Smooth muscle cell (in vitro differentiated cells): Measurements from ENCODE around the gene ARFGEF3. TPM values are rescaled to one million over a fixed set of nuclear protein-coding genes. Genes with fewer than 3 reads are reported as not detected.

Source experiments
- DNase-seq: peaks from one replicate; lab custom pipeline; 2025; ENCODE audit not compliant: unreplicated experiment; lab: John Stamatoyannopoulos, UW
- H2AFZ ChIP-seq: fragments of 200-600 bp; sonication (generic); 2 replicates; pipeline ENCODE4 v1.6.0; 2016; ENCODE audit warnings: antibody characterized with exemption, low read depth, mild to moderate bottlenecking
- H3F3A ChIP-seq: fragments of 200-600 bp; sonication (generic); 2 replicates; pipeline ENCODE4 v1.6.0; 2017; ENCODE audit warnings: antibody characterized with exemption, low read depth
- H3K27ac ChIP-seq: fragments of 200-600 bp; sonication (generic); 2 replicates; pipeline ENCODE4 v1.5.1; 2016; ENCODE audit warnings: low read depth, mild to moderate bottlenecking
- H3K27me3 ChIP-seq: fragments of 200-600 bp; sonication (generic); 2 replicates; pipeline ENCODE4 v1.6.1; 2016; ENCODE audit warnings: low read depth, mild to moderate bottlenecking
- H3K36me3 ChIP-seq: fragments of 200-600 bp; sonication (generic); 2 replicates; pipeline ENCODE4 v1.5.1; 2016; ENCODE audit warnings: low read depth
- H3K4me1 ChIP-seq: fragments of 200-600 bp; sonication (generic); 2 replicates; pipeline ENCODE4 v1.5.1; 2016; ENCODE audit warnings: low read depth
- H3K4me2 ChIP-seq: fragments of 200-600 bp; sonication (generic); 2 replicates; pipeline ENCODE4 v1.6.0; 2016; ENCODE audit warnings: mild to moderate bottlenecking
- H3K4me3 ChIP-seq: fragments of 200-600 bp; sonication (generic); 2 replicates; pipeline ENCODE4 v1.5.1; 2016; ENCODE audit warnings: mild to moderate bottlenecking
- H3K79me2 ChIP-seq: fragments of 200-600 bp; sonication (generic); 2 replicates; pipeline ENCODE4 v1.6.0; 2016; ENCODE audit warnings: low read depth, mild to moderate bottlenecking
- H3K9ac ChIP-seq: fragments of 200-600 bp; sonication (generic); 2 replicates; pipeline ENCODE4 v1.6.0; 2016; ENCODE audit warnings: low read depth
- H3K9me3 ChIP-seq: fragments of 200-600 bp; sonication (generic); replicated peaks from 2 replicates; pipeline ENCODE4 v1.5.1; 2016; ENCODE audit warnings: low read depth
- H4K20me1 ChIP-seq: fragments of 200-600 bp; sonication (generic); 2 replicates; pipeline ENCODE4 v1.6.0; 2016; ENCODE audit warnings: low read depth
- WGBS: methylation state at CpG from one replicate; pipeline ENCODE4 v1.1.7; 2016; ENCODE audit warnings: low lambda C conversion rate; 5-methylcytosine and 5-hydroxymethylcytosine counted together
- polyA plus RNA-seq: library from polyadenylated mRNA; unstranded; fragments of >200 nt; fragmentation: Nextera tagmentation; extraction: Ambion mirVana; gene quantifications from 2 replicates; pipeline ENCODE4 v1.2.1, GENCODE V29; 2016
- total RNA-seq: library from RNA; depleted of rRNA; stranded (reverse); fragments of >200 nt; gene quantifications from 2 replicates; pipeline ENCODE4 v1.2.3, GENCODE V29; 2014
- TF ChIP-seq, protein P1 (sequence below): fragments of 200-600 bp; sonication (generic); IDR thresholded peaks from 2 replicates; pipeline ENCODE4 v1.5.1; 2017; ENCODE audit warnings: borderline replicate concordance, mild to moderate bottlenecking, antibody characterized with exemption; ENCODE audit not compliant: insufficient read depth, poor library complexity, severe bottlenecking

ARFGEF3 gene
- total and polyA plus RNA-seq, 2 experiments from 2014 or later, result 0.06 to 2.2 TPM

DNA sequence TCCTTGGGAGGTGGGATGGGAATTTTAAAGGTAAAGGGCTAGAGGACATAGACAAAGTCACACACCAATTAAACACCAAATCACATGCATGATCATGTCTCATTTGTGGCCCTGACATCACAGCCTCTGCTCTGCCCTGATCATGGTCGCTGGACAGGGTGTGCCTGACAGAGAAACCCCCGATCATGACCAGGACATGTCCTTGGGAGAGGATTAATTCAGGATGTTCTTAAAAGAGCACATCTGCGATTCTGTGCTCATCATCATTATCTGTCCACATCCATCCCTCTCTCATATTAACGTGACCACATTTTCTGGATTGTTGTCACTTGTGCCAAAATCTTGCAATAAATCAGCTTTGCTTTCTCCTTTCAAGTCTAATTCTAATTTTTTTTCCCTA lies 64.2 kb downstream of the ARFGEF3 start:
- DNase-seq, result no peak
- Histone ChIP-seq H3K4me1 (no peaks in the 10 kb centered on the region), H3K36me3 (no peaks in the 10 kb centered on the region), H3K4me2 (no peak overlapping the region), H3K79me2 (no peaks in the 10 kb centered on the region), H2AFZ (no peak overlapping the region), H3K9me3 (no peaks in the 10 kb centered on the region), H3K27ac (no peak overlapping the region), H3K9ac (no peak overlapping the region), H3F3A (no peaks in the 10 kb centered on the region), H4K20me1 (no peaks in the 10 kb centered on the region), H3K4me3 (no peak overlapping the region), H3K27me3 (no peaks in the 10 kb centered on the region)
- TF ChIP-seq, protein P1, sequence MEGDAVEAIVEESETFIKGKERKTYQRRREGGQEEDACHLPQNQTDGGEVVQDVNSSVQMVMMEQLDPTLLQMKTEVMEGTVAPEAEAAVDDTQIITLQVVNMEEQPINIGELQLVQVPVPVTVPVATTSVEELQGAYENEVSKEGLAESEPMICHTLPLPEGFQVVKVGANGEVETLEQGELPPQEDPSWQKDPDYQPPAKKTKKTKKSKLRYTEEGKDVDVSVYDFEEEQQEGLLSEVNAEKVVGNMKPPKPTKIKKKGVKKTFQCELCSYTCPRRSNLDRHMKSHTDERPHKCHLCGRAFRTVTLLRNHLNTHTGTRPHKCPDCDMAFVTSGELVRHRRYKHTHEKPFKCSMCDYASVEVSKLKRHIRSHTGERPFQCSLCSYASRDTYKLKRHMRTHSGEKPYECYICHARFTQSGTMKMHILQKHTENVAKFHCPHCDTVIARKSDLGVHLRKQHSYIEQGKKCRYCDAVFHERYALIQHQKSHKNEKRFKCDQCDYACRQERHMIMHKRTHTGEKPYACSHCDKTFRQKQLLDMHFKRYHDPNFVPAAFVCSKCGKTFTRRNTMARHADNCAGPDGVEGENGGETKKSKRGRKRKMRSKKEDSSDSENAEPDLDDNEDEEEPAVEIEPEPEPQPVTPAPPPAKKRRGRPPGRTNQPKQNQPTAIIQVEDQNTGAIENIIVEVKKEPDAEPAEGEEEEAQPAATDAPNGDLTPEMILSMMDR, result no peak
- 91% methylated on average over 4 of the region's 4 CpGs for WGBS

DNA sequence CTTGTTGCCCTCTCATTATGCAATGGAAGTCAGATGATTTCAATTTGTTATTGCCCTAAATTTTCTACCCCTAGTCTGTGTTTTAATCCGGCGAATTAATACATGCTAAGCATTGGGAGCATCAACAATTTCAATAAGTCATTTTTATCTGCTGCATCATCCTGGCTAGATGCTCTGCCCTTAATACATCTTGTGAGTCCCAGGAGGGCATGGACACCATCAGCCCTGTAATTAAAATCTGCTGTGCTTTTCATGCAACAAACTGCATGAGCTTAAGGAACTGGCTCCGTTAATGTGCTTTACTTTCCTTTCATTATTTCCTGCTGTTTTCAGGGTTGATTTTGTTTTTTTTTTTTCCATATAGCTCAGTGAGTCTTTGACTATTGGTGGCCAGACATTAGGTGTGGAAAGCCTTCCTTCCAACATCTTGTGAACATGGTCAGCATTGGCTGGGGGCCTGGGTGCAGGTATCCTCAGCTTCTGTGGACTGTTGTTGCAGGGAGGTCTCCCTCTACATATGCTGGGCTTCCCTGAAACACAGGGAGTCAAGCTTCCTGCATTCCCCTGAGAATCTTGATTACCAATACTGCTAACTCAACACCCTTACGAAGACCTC lies 65.1 kb downstream of the ARFGEF3 start:
- no peak overlapping the region for H3K9ac ChIP-seq
- WGBS, result 91% methylated on average over 4 of the region's 4 CpGs
- H2AFZ ChIP-seq, result no peak overlapping the region
- no peaks in the 10 kb centered on the region for H3K9me3 ChIP-seq
- no peaks in the 10 kb centered on the region for H3K36me3 ChIP-seq
- H3K27me3 ChIP-seq, result no peaks in the 10 kb centered on the region
- no peaks in the 10 kb centered on the region for H3K79me2 ChIP-seq
- no peaks in the 10 kb centered on the region for H3F3A ChIP-seq
- TF ChIP-seq, protein P1, result no peak
- H3K27ac ChIP-seq, result no peak overlapping the region
- no peak overlapping the region for H3K4me2 ChIP-seq
- H3K4me3 ChIP-seq, result peak overlapping the region; percentile 7
- no peaks in the 10 kb centered on the region for H3K4me1 ChIP-seq
- no peaks in the 10 kb centered on the region for H4K20me1 ChIP-seq
- DNase-seq, result no peak

DNA sequence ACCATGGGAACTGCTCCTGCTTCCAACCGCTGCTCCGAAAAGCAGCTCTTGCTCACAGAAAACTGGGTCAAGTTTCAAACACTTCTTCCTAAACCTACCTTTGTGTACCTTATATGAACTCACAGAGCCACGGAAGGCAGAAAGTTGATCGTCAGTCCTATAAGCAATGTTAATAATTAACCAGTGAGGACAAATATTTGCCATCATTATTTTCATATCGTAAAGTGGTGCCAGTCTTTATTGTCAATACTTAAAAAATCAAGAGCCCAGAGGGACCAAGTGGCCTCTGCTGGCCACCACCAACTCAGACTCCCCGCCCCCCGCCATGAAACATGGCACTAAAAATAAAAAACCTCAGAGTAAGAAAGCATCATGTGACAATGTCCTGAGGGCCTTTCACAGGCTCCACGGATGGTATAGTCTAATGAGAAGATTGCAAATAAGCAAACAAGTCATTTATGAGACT lies 65.6 kb downstream of the ARFGEF3 start:
- Histone ChIP-seq H3K4me1 (no peaks in the 10 kb centered on the region), H3K4me2 (no peak overlapping the region), H4K20me1 (no peaks in the 10 kb centered on the region), H3K36me3 (no peaks in the 10 kb centered on the region), H3F3A (no peaks in the 10 kb centered on the region), H3K9me3 (no peaks in the 10 kb centered on the region), H3K27ac (no peak overlapping the region), H3K79me2 (no peaks in the 10 kb centered on the region), H2AFZ (no peak overlapping the region), H3K4me3 (peak overlapping the region; percentile 7), H3K27me3 (no peaks in the 10 kb centered on the region), H3K9ac (no peak overlapping the region)
- 94% methylated on average over 8 of the region's 8 CpGs for WGBS
- TF ChIP-seq, protein P1, result no peak
- DNase-seq, result no peak

DNA sequence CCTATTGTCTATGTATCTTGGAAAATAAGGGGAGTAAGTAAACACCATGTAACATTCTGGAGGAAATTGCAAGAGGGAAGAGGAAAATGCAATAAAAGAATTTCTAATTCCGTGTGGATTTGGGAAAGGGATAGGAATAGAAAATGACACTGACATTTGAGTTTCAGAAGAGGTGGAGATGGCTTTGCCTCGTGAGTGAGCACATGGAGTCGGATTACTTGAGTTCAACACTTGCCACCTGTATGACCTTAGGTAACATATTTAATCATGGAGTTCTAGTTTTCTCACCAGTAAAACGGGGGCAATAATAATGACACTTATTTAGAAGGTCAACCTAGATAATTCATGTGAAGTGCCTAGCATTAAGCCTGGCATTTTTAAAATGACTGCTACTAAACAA lies 67.3 kb downstream of the ARFGEF3 start:
- Histone ChIP-seq H3K4me1 (no peaks in the 10 kb centered on the region), H3K9me3 (no peaks in the 10 kb centered on the region), H3K36me3 (no peaks in the 10 kb centered on the region), H4K20me1 (no peaks in the 10 kb centered on the region), H3K79me2 (no peaks in the 10 kb centered on the region), H3K4me3 (no peak overlapping the region), H3K9ac (no peak overlapping the region), H3K4me2 (no peak overlapping the region), H3F3A (no peaks in the 10 kb centered on the region), H3K27ac (no peak overlapping the region), H2AFZ (no peak overlapping the region), H3K27me3 (no peaks in the 10 kb centered on the region)
- TF ChIP-seq, protein P1, result no peak
- DNase-seq, result no peak
- WGBS, result 79% methylated on average over 4 of the region's 4 CpGs
